H1 (cell line): Measurements from ENCODE around the gene TMEM18. TPM values are rescaled to one million over a fixed set of nuclear protein-coding genes. Genes with fewer than 3 reads are reported as not detected.

Experiments used
- CTCF ChIA-PET: fragments of 300-600 bp; sonication (Branson Sonifier 250); formaldehyde crosslinking; loops from one replicate; lab custom pipeline; 2021; ENCODE audit not compliant: partially characterized antibody; lab: Charles Lee
- POLR2A ChIA-PET: fragments of 300-600 bp; sonication (Branson Sonifier 250); formaldehyde crosslinking; loops from one replicate; lab custom pipeline; 2021; ENCODE audit warnings: inconsistent platforms; ENCODE audit not compliant: partially characterized antibody; lab: Charles Lee
- DNase-seq, 2 experiments: peaks; one replicate each; pipeline versions ENCODE4 v3.0.0 to v3.0.0-alpha.2; 2010 to 2022; ENCODE audit warnings: low spot score in 2 of 2, low read depth in 1 of 2, mixed read lengths in 1 of 2
- FAIRE-seq: peaks from 2 replicates; lab custom pipeline; 2011; peaks lifted over from hg19 to GRCh38; lab: Jason Lieb, UNC
- H2AFZ ChIP-seq: 2 replicates; pipeline ENCODE4 v1.8.1; 2012; ENCODE audit warnings: low read length, inconsistent platforms
- H2AK5ac ChIP-seq: 2 replicates; pipeline ENCODE4 v1.6.1; 2013; ENCODE audit warnings: low read depth, low read length
- H2BK120ac ChIP-seq: replicated peaks from 2 replicates; pipeline ENCODE3; 2013; ENCODE audit warnings: low read depth, low read length, inconsistent platforms
- H2BK12ac ChIP-seq: 2 replicates; pipeline ENCODE4 v1.6.1; 2013; ENCODE audit warnings: low read depth, low read length
- H2BK15ac ChIP-seq: 2 replicates; pipeline ENCODE4 v1.6.1; 2013; ENCODE audit warnings: low read length
- H2BK20ac ChIP-seq: 2 replicates; pipeline ENCODE4 v1.6.1; 2013; ENCODE audit warnings: low read length
- H2BK5ac ChIP-seq: 2 replicates; pipeline ENCODE4 v1.6.1; 2013; ENCODE audit warnings: low read depth, low read length
- H3K14ac ChIP-seq: 2 replicates; pipeline ENCODE4 v1.6.1; 2013; ENCODE audit warnings: inconsistent platforms; ENCODE audit not compliant: insufficient read length
- H3K18ac ChIP-seq: 2 replicates; pipeline ENCODE4 v1.6.1; 2013; ENCODE audit warnings: low read length; ENCODE audit errors: extremely low read depth
- H3K23ac ChIP-seq: 2 replicates; pipeline ENCODE4 v1.6.1; 2013; ENCODE audit warnings: inconsistent platforms; ENCODE audit not compliant: insufficient read length
- H3K23me2 ChIP-seq: 2 replicates; pipeline ENCODE4 v1.6.1; 2013; ENCODE audit warnings: low read depth, low read length
- H3K27ac ChIP-seq: 2 replicates; pipeline ENCODE4 v1.6.1; 2011; ENCODE audit warnings: low read depth, low read length, inconsistent platforms
- H3K27me3 ChIP-seq, 4 experiments: replicated peaks in 1 of 4; 1 replicate in 1 of 4; 2 replicates in 3 of 4; pipeline versions ENCODE4 v1.6.1 to v1.8.1; 2011 to 2013; ENCODE audit warnings: low read length in 3 of 4, mild to moderate bottlenecking in 3 of 4, inconsistent platforms in 2 of 4, mixed read lengths in 2 of 4, moderate library complexity in 1 of 4; ENCODE audit not compliant: control insufficient read depth in 3 of 4, insufficient read depth in 3 of 4; ENCODE audit errors: extremely low read depth in 1 of 4
- H3K36me3 ChIP-seq, 4 experiments: 2 replicates each; pipeline versions ENCODE4 v1.6.1 to v1.8.1; 2011 to 2013; ENCODE audit warnings: mild to moderate bottlenecking in 4 of 4, low read length in 3 of 4, moderate library complexity in 2 of 4, control low read depth in 1 of 4, inconsistent platforms in 1 of 4; ENCODE audit not compliant: insufficient read depth in 4 of 4, control insufficient read depth in 2 of 4
- H3K4ac ChIP-seq: replicated peaks from 2 replicates; pipeline ENCODE3; 2013; ENCODE audit warnings: low read length, low read depth, mixed read lengths, inconsistent platforms; ENCODE audit not compliant: insufficient read length
- H3K4me1 ChIP-seq, 4 experiments: replicated peaks in 1 of 4; 1 replicate in 1 of 4; 2 replicates in 3 of 4; pipeline versions ENCODE4 v1.6.1 to v1.8.1; 2011 to 2013; ENCODE audit warnings: low read length in 3 of 4, inconsistent platforms in 2 of 4, mixed read lengths in 1 of 4; ENCODE audit not compliant: insufficient read depth in 4 of 4, control insufficient read depth in 3 of 4
- H3K4me2 ChIP-seq, 2 experiments: 2 replicates each; pipeline versions ENCODE4 v1.6.1 to v1.8.1; 2011 to 2013; ENCODE audit warnings: low read depth in 2 of 2, low read length in 2 of 2, control low read depth in 1 of 2, inconsistent platforms in 1 of 2, mild to moderate bottlenecking in 1 of 2; ENCODE audit not compliant: insufficient read depth in 1 of 2
- H3K4me3 ChIP-seq, 4 experiments: fragments of 200-600, 300-600 bp in 1 of 4; sonication (generic), shearing (Covaris generic), sonication (Bioruptor Twin) in 1 of 4; 2 replicates each; pipeline versions ENCODE4 v1.5.1 to v1.8.1; 2011 to 2016; ENCODE audit warnings: low read length in 4 of 4, low read depth in 3 of 4, control low read depth in 2 of 4, inconsistent platforms in 2 of 4, mild to moderate bottlenecking in 2 of 4, mixed read lengths in 1 of 4, moderate library complexity in 1 of 4; ENCODE audit not compliant: insufficient read depth in 2 of 4; ENCODE audit errors: extremely low read depth in 1 of 4
- H3K56ac ChIP-seq: replicated peaks from 2 replicates; pipeline ENCODE3; 2013; ENCODE audit warnings: low read depth, mild to moderate bottlenecking, mixed read lengths, low read length, inconsistent platforms; ENCODE audit not compliant: insufficient read length
- H3K79me1 ChIP-seq: 2 replicates; pipeline ENCODE4 v1.6.1; 2013; ENCODE audit warnings: low read depth, low read length, control low read depth
- H3K79me2 ChIP-seq, 2 experiments: 2 replicates each; pipeline versions ENCODE4 v1.6.1 to v1.8.1; 2012 to 2013; ENCODE audit warnings: low read length in 2 of 2, mild to moderate bottlenecking in 2 of 2, inconsistent platforms in 1 of 2; ENCODE audit not compliant: insufficient read depth in 2 of 2, control insufficient read depth in 1 of 2
- H3K9ac ChIP-seq, 4 experiments: replicated peaks in 1 of 4; 1 replicate in 1 of 4; 2 replicates in 3 of 4; pipeline versions ENCODE4 v1.6.1 to v1.8.1; 2011 to 2013; ENCODE audit warnings: low read depth in 3 of 4, low read length in 3 of 4, control low read depth in 2 of 4, mild to moderate bottlenecking in 2 of 4, moderate library complexity in 2 of 4, inconsistent platforms in 1 of 4; ENCODE audit errors: extremely low read depth in 1 of 4
- H3K9me3 ChIP-seq, 2 experiments: 2 replicates each; pipeline versions ENCODE4 v1.6.1 to v1.8.1; 2012 to 2013; ENCODE audit warnings: mild to moderate bottlenecking in 2 of 2, moderate library complexity in 2 of 2, control low read depth in 1 of 2, inconsistent platforms in 1 of 2, low read depth in 1 of 2, low read length in 1 of 2, mixed read lengths in 1 of 2; ENCODE audit not compliant: insufficient read depth in 2 of 2
- H4K20me1 ChIP-seq, 2 experiments: replicated peaks in 1 of 2; 2 replicates each; pipeline versions ENCODE3 to v1.8.1; 2011 to 2013; ENCODE audit warnings: inconsistent platforms in 2 of 2, low read length in 2 of 2, mild to moderate bottlenecking in 1 of 2; ENCODE audit not compliant: insufficient read depth in 2 of 2, control insufficient read depth in 1 of 2
- H4K5ac ChIP-seq: 2 replicates; pipeline ENCODE4 v1.6.1; 2013; ENCODE audit warnings: low read length, low read depth, mixed read lengths, inconsistent platforms; ENCODE audit not compliant: insufficient read length
- H4K8ac ChIP-seq: 2 replicates; pipeline ENCODE4 v1.8.0; 2013; ENCODE audit warnings: mild to moderate bottlenecking, moderate library complexity, low read length, inconsistent platforms; ENCODE audit not compliant: insufficient read depth; ENCODE audit errors: extremely low read depth
- H4K91ac ChIP-seq: replicated peaks from 2 replicates; pipeline ENCODE3; 2013; ENCODE audit warnings: low read length, mixed read lengths, inconsistent platforms; ENCODE audit not compliant: insufficient read length
- HDAC6 ChIP-seq: IDR thresholded peaks from one replicate; pipeline ENCODE4 v1.7.1; 2012; ENCODE audit warnings: low read depth, mild to moderate bottlenecking, inconsistent platforms, low read length, moderate library complexity
- RAD21 ChIP-seq, 2 experiments: IDR thresholded peaks in 1 of 2; conservative IDR thresholded peaks in 1 of 2; 2 replicates each; pipeline ENCODE4 v1.6.1; 2011; ENCODE audit warnings: low read depth in 2 of 2, low read length in 2 of 2, improper control_type of control experiment in 1 of 2, inconsistent platforms in 1 of 2, mild to moderate bottlenecking in 1 of 2, moderate library complexity in 1 of 2
- RBBP5 ChIP-seq: IDR thresholded peaks from 2 replicates; pipeline ENCODE4 v1.7.1; 2012; ENCODE audit warnings: low read depth, mild to moderate bottlenecking, inconsistent platforms, low read length, moderate library complexity, borderline replicate concordance
- WGBS, 2 experiments: shearing (Covaris generic) in 1 of 2; methylation state at CpG; one replicate each; pipeline versions ENCODE4 v1.1.6 to v1.1.7; 2013 to 2015; ENCODE audit warnings: low lambda C conversion rate in 2 of 2, mixed read lengths in 2 of 2, inconsistent platforms in 1 of 2, low coverage in 1 of 2, missing lambda C conversion rate in 1 of 2; ENCODE audit not compliant: insufficient replicate concordance in 2 of 2, insufficient coverage in 1 of 2, insufficient read length in 1 of 2; ENCODE audit errors: extremely low coverage in 1 of 2, missing lambda C conversion rate in 1 of 2; 5-methylcytosine and 5-hydroxymethylcytosine counted together
- polyA plus RNA-seq, 7 experiments: library from polyadenylated mRNA; depleted of rRNA in 3 of 7; stranded (reverse) in 5 of 7; unstranded in 2 of 7; fragments of >200 nt in 5 of 7; fragments of 200-250 nt in 2 of 7; gene quantifications; 1 replicate in 5 of 7; 2 replicates in 1 of 7; 4 replicates in 1 of 7; pipeline versions ENCODE4 v1.2.1 to v1.2.3, GENCODE V29; 2011 to 2013; ENCODE audit warnings: missing spikeins in 2 of 7, mixed read lengths in 2 of 7
- total RNA-seq: library from RNA; stranded (reverse); fragmentation: NEBNext Ultra II Directional; extraction: Animal tissue kit (Norgen Biotek cat#: 25700); gene quantifications from 2 replicates; pipeline ENCODE4 v1.2.1, GENCODE V29; 2021
- TF ChIP-seq, protein P1 (sequence below), 3 experiments: IDR thresholded peaks; 1 replicate in 2 of 3; 2 replicates in 1 of 3; pipeline versions ENCODE4 v1.5.1 to v1.6.1; 2011; ENCODE audit warnings: low read length in 3 of 3, mild to moderate bottlenecking in 3 of 3, inconsistent platforms in 2 of 3, low read depth in 1 of 3, moderate library complexity in 1 of 3; ENCODE audit not compliant: insufficient read depth in 1 of 3; ENCODE audit errors: control extremely low read depth in 1 of 3

Gene TMEM18
- total and polyA plus RNA-seq, 2 of the 8 experiments (the other 6 are each of a cell fraction or from before 2014, with no cell fraction given) = 22.4 to 27.1 TPM

GRCh38 chr2:696999-697627, 19.9 kb upstream of the TMEM18 start:
- H3K79me1 ChIP-seq = no peaks in the 10 kb centered on the region
- no peak overlapping the region for H2BK15ac ChIP-seq
- no peak overlapping the region for H3K23ac ChIP-seq
- no peak overlapping the region for H2BK12ac ChIP-seq
- WGBS, 2 experiments = 91% methylated on average over 11 of the region's 11 CpGs; no CpG with 5 or more reads in 1 of the 2 experiments
- no peak overlapping the region for H4K8ac ChIP-seq
- H3K9ac ChIP-seq = no peak overlapping the region
- H3K14ac ChIP-seq = no peak overlapping the region
- no peak overlapping the region for H3K27ac ChIP-seq
- CTCF ChIA-PET = interaction anchor here (1.9 to 2.9 kb wide), 2 partner anchors 11 to 18 kb away, joined by 5 to 11 read pairs; no protein-coding TSS in a partner anchor
- H2AFZ ChIP-seq = no peak overlapping the region
- no peak overlapping the region for H2BK120ac ChIP-seq
- H3K4me2 ChIP-seq = no peak overlapping the region
- H3K79me2 ChIP-seq = no peaks in the 10 kb centered on the region
- POLR2A ChIA-PET = no interaction called here
- no peak overlapping the region for H2BK20ac ChIP-seq
- no peak overlapping the region for H3K4me3 ChIP-seq
- H3K18ac ChIP-seq = no peak overlapping the region
- FAIRE-seq (no peak), DNase-seq (no peak)
- H2BK5ac ChIP-seq = no peak overlapping the region
- H3K56ac ChIP-seq = no peak overlapping the region
- H3K23me2 ChIP-seq = no peaks in the 10 kb centered on the region
- no peak overlapping the region for H4K5ac ChIP-seq
- no peak overlapping the region for H4K91ac ChIP-seq
- H3K4ac ChIP-seq = no peak overlapping the region
- H3K4me1 ChIP-seq = 0 out of 7 replicates have a peak, but pooled peaks cover 0 to 2% (median 0%) of the 10 kb centered on the region in 4 experiments
- no peak overlapping the region for H2AK5ac ChIP-seq
- no peaks in the 10 kb centered on the region for H4K20me1 ChIP-seq
- H3K36me3 ChIP-seq = no peaks in the 10 kb centered on the region
- 0 out of 4 replicates have a peak, but pooled peaks cover 0 to 2% of the 10 kb centered on the region in 2 experiments for H3K9me3 ChIP-seq
- H3K27me3 ChIP-seq = no peaks in the 10 kb centered on the region; a peak in 1 of 7 replicates
- TF ChIP-seq RAD21 (IDR thresholded peaks at IDR 0.05 in 1 of 2, conservative IDR thresholded peaks at IDR 0.05 in 1 of 2; ENCODE audit: low read depth in 2 of 2, low read length in 2 of 2) = peak in 1 of 2 experiments; percentile 35; a peak in 2 of 4 replicates
- TF ChIP-seq, protein P1, sequence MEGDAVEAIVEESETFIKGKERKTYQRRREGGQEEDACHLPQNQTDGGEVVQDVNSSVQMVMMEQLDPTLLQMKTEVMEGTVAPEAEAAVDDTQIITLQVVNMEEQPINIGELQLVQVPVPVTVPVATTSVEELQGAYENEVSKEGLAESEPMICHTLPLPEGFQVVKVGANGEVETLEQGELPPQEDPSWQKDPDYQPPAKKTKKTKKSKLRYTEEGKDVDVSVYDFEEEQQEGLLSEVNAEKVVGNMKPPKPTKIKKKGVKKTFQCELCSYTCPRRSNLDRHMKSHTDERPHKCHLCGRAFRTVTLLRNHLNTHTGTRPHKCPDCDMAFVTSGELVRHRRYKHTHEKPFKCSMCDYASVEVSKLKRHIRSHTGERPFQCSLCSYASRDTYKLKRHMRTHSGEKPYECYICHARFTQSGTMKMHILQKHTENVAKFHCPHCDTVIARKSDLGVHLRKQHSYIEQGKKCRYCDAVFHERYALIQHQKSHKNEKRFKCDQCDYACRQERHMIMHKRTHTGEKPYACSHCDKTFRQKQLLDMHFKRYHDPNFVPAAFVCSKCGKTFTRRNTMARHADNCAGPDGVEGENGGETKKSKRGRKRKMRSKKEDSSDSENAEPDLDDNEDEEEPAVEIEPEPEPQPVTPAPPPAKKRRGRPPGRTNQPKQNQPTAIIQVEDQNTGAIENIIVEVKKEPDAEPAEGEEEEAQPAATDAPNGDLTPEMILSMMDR (IDR thresholded peaks at IDR 0.05; ENCODE audit: control extremely low read depth in 1 of 3, insufficient read depth in 1 of 3, low read depth in 1 of 3, low read length in 3 of 3) = peak in 1 of 3 experiments; percentile 25; a peak in 1 of 4 replicates
- TF ChIP-seq RBBP5 = no peak
- TF ChIP-seq HDAC6 = no peak
